T47D (cell line): Measurements from ENCODE around the gene CBX7.

Experiments
- DNase-seq, 2 experiments: peaks; one replicate each; pipeline versions ENCODE4 v3.0.0 to v3.0.0-alpha.2; 2011 to 2012; ENCODE audit warnings: low read depth in 1 of 2, low spot score in 1 of 2
- JUND ChIP-seq: IDR thresholded peaks from 2 replicates; pipeline ENCODE4 v1.6.1; 2012; ENCODE audit warnings: low read depth
- in situ Hi-C: cut with HindIII; loops from 2 replicates; pipeline ENCODE4 v1.10.0; 2016; ENCODE audit warnings: low sequenced_read_pairs, low pct_unique_long_range_greater_than_20kb

The CBX7 gene

GRCh38 chr22:39152511-39153219 is at the start of gene CBX7:
TSS of gene CBX7 (minus strand) at chr22:39152680. CDS start at chr22:39152444, 236 bp downstream.
- TF ChIP-seq JUND = no peak
- in situ Hi-C loops = no loop called here
- peak; percentile 86 to 90 for DNase-seq

GRCh38 chr22:39197578-39197977 is 45.1 kb upstream of the CBX7 start:
- in situ Hi-C loops = no loop called here
- DNase-seq = no peak
- no peak for TF ChIP-seq JUND

- no peak for TF ChIP-seq JUND
- DNase-seq = no peak
- in situ Hi-C loops = no loop called here
Measured at GRCh38 chr22:39194098-39194497, 41.6 kb upstream of the CBX7 start.

- in situ Hi-C loops = no loop called here
- no peak for TF ChIP-seq JUND
- DNase-seq = no peak
Measured at GRCh38 chr22:39188809-39189208, 36.3 kb upstream of the CBX7 start.

GRCh38 chr22:39185601-39186012 is 33.1 kb upstream of the CBX7 start:
- in situ Hi-C loops = no loop called here
- DNase-seq = no peak
- TF ChIP-seq JUND = no peak

- DNase-seq = no peak
- in situ Hi-C loops = no loop called here
- TF ChIP-seq JUND = no peak
Measured at GRCh38 chr22:39184586-39185577, 32.4 kb upstream of the CBX7 start.

GRCh38 chr22:39183991-39184585 is 31.6 kb upstream of the CBX7 start:
- TF ChIP-seq JUND = no peak
- DNase-seq = peak in 1 of 2 experiments; percentile 74
- in situ Hi-C loops = no loop called here

GRCh38 chr22:39182478-39183030 is 30.1 kb upstream of the CBX7 start:
- DNase-seq = no peak
- in situ Hi-C loops = no loop called here

GRCh38 chr22:39181778-39182177 is 29.3 kb upstream of the CBX7 start:
- in situ Hi-C loops = no loop called here
- TF ChIP-seq JUND = no peak
- DNase-seq = no peak

More at GRCh38 chr22:39182478-39183030, 30.1 kb upstream of the CBX7 start:
- TF ChIP-seq JUND = no peak

GRCh38 chr22:39181356-39181755 is 28.9 kb upstream of the CBX7 start:
- DNase-seq = no peak
- in situ Hi-C loops = no loop called here
- no peak for TF ChIP-seq JUND

GRCh38 chr22:39179841-39180335 is 27.4 kb upstream of the CBX7 start:
- in situ Hi-C loops = no loop called here
- DNase-seq = no peak
- no peak for TF ChIP-seq JUND

GRCh38 chr22:39179401-39179827 is 26.9 kb upstream of the CBX7 start:
- in situ Hi-C loops = no loop called here

More at GRCh38 chr22:39179401-39179827, 26.9 kb upstream of the CBX7 start:
- TF ChIP-seq JUND = no peak
- no peak for DNase-seq
